DLD1 (cell line): ENCODE results near the gene ITGB1.

Experiments
- in situ Hi-C: cut with HindIII; loops from 2 replicates; pipeline ENCODE4 v1.10.0; 2017; ENCODE audit warnings: low sequenced_read_pairs

The ITGB1 gene

GRCh38 chr10:32893434-32893833, 64.6 kb downstream of the ITGB1 start:
- in situ Hi-C loops, result no loop called here

- in situ Hi-C loops, result no loop called here
These were observed 66.8 kb downstream of the ITGB1 start for GRCh38 chr10:32891261-32891660.

- in situ Hi-C loops, result no loop called here
These were observed 67.6 kb downstream of the ITGB1 start for GRCh38 chr10:32890444-32890843.

- in situ Hi-C loops, result no loop called here
These were observed 68.3 kb downstream of the ITGB1 start for GRCh38 chr10:32889631-32890212.

- in situ Hi-C loops, result no loop called here
These were observed 69.7 kb downstream of the ITGB1 start for GRCh38 chr10:32888161-32888927.

- in situ Hi-C loops, result no loop called here
These were observed 70.5 kb downstream of the ITGB1 start for GRCh38 chr10:32887481-32887880.

GRCh38 chr10:32882076-32882475, 76.0 kb downstream of the ITGB1 start:
- in situ Hi-C loops, result no loop called here

- in situ Hi-C loops, result no loop called here
These were observed 79.4 kb downstream of the ITGB1 start for GRCh38 chr10:32878646-32879045.

GRCh38 chr10:32877915-32878314, 80.1 kb downstream of the ITGB1 start:
- in situ Hi-C loops, result no loop called here

GRCh38 chr10:32865170-32865569, 92.9 kb downstream of the ITGB1 start:
- in situ Hi-C loops, result no loop called here

GRCh38 chr10:32854435-32854834, 103.6 kb downstream of the ITGB1 start:
- in situ Hi-C loops, result no loop called here

GRCh38 chr10:32851301-32851700, 106.7 kb downstream of the ITGB1 start:
- in situ Hi-C loops, result no loop called here
